ENCODE measurements around the gene ERCC4.

Gene ERCC4

GRCh38 chr16:13994239-13995106, 74.5 kb downstream of the ERCC4 start:
- no peak for DNase-seq

- no peak for DNase-seq
Measured at GRCh38 chr16:13995194-13995593, 75.2 kb downstream of the ERCC4 start.

GRCh38 chr16:13996778-13997288, 76.9 kb downstream of the ERCC4 start:
- no peak for DNase-seq

- DNase-seq, result no peak
Measured at GRCh38 chr16:13997526-13997925, 77.6 kb downstream of the ERCC4 start.

GRCh38 chr16:13997933-13998332, 78.0 kb downstream of the ERCC4 start:
- no peak for DNase-seq

GRCh38 chr16:13999071-13999894, 79.3 kb downstream of the ERCC4 start:
- DNase-seq, result no peak

GRCh38 chr16:13999895-14000425, 80.0 kb downstream of the ERCC4 start:
- peak in 36 of 56 donors; percentile 1 to 79 (median 28) for DNase-seq

- no peak for DNase-seq
Measured at GRCh38 chr16:14001521-14001920, 81.6 kb downstream of the ERCC4 start.
